Ascending aorta (tissue), 2 donors: ENCODE measurements around the gene AGPS. TPM values are rescaled to one million over a fixed set of nuclear protein-coding genes. Genes with fewer than 3 reads are reported as not detected.

Source experiments
- DNase-seq, 2 donors: peaks; one replicate each; pipeline ENCODE4 v3.0.0-alpha.2; 2019; ENCODE audit warnings: low spot score in 2 of 2
- H3K27ac ChIP-seq, 2 donors: fragments of 200-600 bp; sonication (generic); one replicate each; pipeline ENCODE4 v1.5.1; 2016 to 2017; ENCODE audit warnings: mild to moderate bottlenecking in 1 of 2
- H3K27me3 ChIP-seq: fragments of 200-600 bp; sonication (generic); one replicate; pipeline ENCODE4 v1.5.1; 2017
- H3K36me3 ChIP-seq, 2 donors: fragments of 200-600 bp; sonication (generic); one replicate each; pipeline ENCODE4 v1.5.1; 2016
- H3K4me1 ChIP-seq, 2 donors: fragments of 200-600 bp; sonication (generic); one replicate each; pipeline ENCODE4 v1.5.1; 2016 to 2017; ENCODE audit warnings: mild to moderate bottlenecking in 1 of 2
- H3K4me3 ChIP-seq, 2 donors: fragments of 200-600 bp; sonication (generic); one replicate each; pipeline ENCODE4 v1.5.1; 2016 to 2017; ENCODE audit warnings: mild to moderate bottlenecking in 1 of 2
- H3K9me3 ChIP-seq, 2 donors: fragments of 200-600 bp; sonication (generic); one replicate each; pipeline ENCODE4 v1.5.1; 2016
- CTCF ChIP-seq, 3 experiments: fragments of 200-600 bp in 2 of 3; fragments of 450-650 bp in 1 of 3; sonication (generic) in 2 of 3; IDR thresholded peaks; one replicate each; pipeline ENCODE4 v1.5.1; 2016 to 2019; ENCODE audit warnings: antibody characterized with exemption in 3 of 3, mild to moderate bottlenecking in 1 of 3, moderate library complexity in 1 of 3
- intact Hi-C: fragments of 100-400 bp; cut with DNase I; formaldehyde crosslinking; loops from one replicate; pipeline ENCODE4 v1.15.1; 2023
- total RNA-seq: library from RNA; depleted of rRNA; stranded (reverse); fragments of >200 nt; gene quantifications from one replicate; pipeline ENCODE4 v1.1.0, GENCODE V29; 2016

AGPS gene
- total RNA-seq, 1 donor from 2014 or later, result 15.9 TPM

GRCh38 chr2:177501186-177501585, 108.6 kb downstream of the AGPS start:
- Histone ChIP-seq H3K27me3 (no peaks in the 10 kb centered on the region), H3K27ac (no peak overlapping the region), H3K4me3 (no peak overlapping the region), H3K36me3 (no peaks in the 10 kb centered on the region), H3K9me3 (no peaks in the 10 kb centered on the region), H3K4me1 (no peaks in the 10 kb centered on the region)
- no peak for DNase-seq
- TF ChIP-seq CTCF (IDR thresholded peaks at IDR 0.05), result no peak
- intact Hi-C loops, result no loop called here

GRCh38 chr2:177506505-177506904, 113.9 kb downstream of the AGPS start:
- no peaks in the 10 kb centered on the region for H3K27me3 ChIP-seq
- no peaks in the 10 kb centered on the region for H3K9me3 ChIP-seq
- intact Hi-C loops, result no loop called here

GRCh38 chr2:177506998-177507397, 114.4 kb downstream of the AGPS start:
- Histone ChIP-seq H3K27me3 (no peaks in the 10 kb centered on the region), H3K36me3 (no peaks in the 10 kb centered on the region), H3K27ac (no peak overlapping the region), H3K4me1 (no peaks in the 10 kb centered on the region), H3K4me3 (no peak overlapping the region), H3K9me3 (no peaks in the 10 kb centered on the region)
- intact Hi-C loops, result no loop called here
- TF ChIP-seq CTCF (IDR thresholded peaks at IDR 0.05), result no peak
- DNase-seq, result no peak

More at GRCh38 chr2:177506505-177506904, 113.9 kb downstream of the AGPS start:
- H3K4me3 ChIP-seq, result no peak overlapping the region
- no peaks in the 10 kb centered on the region for H3K36me3 ChIP-seq
- H3K27ac ChIP-seq, result no peak overlapping the region
- DNase-seq, result no peak
- TF ChIP-seq CTCF (IDR thresholded peaks at IDR 0.05), result no peak
- no peaks in the 10 kb centered on the region for H3K4me1 ChIP-seq

GRCh38 chr2:177516824-177517544, 124.4 kb downstream of the AGPS start:
- H3K27me3 ChIP-seq, result no peaks in the 10 kb centered on the region
- H3K36me3 ChIP-seq, result peaks cover 5 to 19% of the 10 kb centered on the region in 2 donors
- no peak overlapping the region for H3K4me3 ChIP-seq
- no peak for TF ChIP-seq CTCF (IDR thresholded peaks at IDR 0.05)
- intact Hi-C loops, result no loop called here
- no peaks in the 10 kb centered on the region for H3K4me1 ChIP-seq
- no peak for DNase-seq
- no peaks in the 10 kb centered on the region for H3K9me3 ChIP-seq
- no peak overlapping the region for H3K27ac ChIP-seq

- peaks cover 8 to 18% of the 10 kb centered on the region in 2 donors for H3K36me3 ChIP-seq
- TF ChIP-seq CTCF (IDR thresholded peaks at IDR 0.05), result no peak
- H3K27me3 ChIP-seq, result no peaks in the 10 kb centered on the region
- H3K9me3 ChIP-seq, result no peaks in the 10 kb centered on the region
- no peaks in the 10 kb centered on the region for H3K4me1 ChIP-seq
- DNase-seq, result no peak
- intact Hi-C loops, result no loop called here
- H3K4me3 ChIP-seq, result no peak overlapping the region
- no peak overlapping the region for H3K27ac ChIP-seq
These were observed 126.2 kb downstream of the AGPS start for GRCh38 chr2:177518754-177519153.
